ENCODE results near the gene SYNPO2L.
"Not testable (repeated sequence)": the region's sequence is repeated elsewhere in the genome, so short reads cannot be mapped to it uniquely, and the experiment has no call there.

The SYNPO2L gene

DNA sequence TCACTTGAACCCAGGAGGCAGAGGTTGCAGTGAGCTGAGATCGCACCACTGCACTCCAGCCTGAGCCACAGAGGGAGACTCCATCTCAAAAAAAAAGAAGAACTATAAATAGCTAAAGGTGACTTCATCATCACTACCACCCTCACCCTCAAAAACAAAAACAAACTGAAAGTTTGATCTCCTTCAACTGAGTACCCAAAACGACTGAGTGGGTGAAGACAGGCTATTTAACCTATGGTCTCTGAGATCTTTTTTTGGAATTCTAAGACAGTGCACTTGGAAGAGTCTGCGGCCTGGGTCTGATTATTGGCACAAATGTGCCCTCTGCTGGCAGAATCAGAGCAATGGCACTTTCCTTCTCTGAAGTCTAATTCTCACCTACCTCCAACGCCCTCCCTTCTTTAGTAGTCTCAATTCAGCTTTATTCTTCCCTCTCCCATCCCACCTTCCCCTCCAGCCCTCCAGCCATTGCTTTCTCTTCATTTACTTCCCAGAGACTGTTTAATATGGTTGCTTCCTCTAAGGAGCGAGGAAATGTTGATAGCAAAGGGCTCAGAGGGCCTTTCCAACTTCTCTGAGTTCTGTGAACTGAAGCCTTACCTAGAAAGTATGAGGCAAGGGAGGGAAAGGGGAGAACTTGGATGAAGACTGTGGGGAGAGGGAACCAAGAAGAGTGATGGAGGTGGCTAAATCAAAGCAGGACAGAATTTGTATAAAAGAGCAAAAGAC is 11.7 kb downstream of the SYNPO2L start:
- DNase-seq (ENCODE audit: low spot score), result peak; percentile 36
- Mint-ChIP-seq H3K36me3 (ENCODE audit: low read depth) (no peaks in the 10 kb centered on the region), H3K9me3 (no peaks in the 10 kb centered on the region), H3K4me1 (ENCODE audit: low read depth) (peaks cover 17% of the 10 kb centered on the region), H3K27me3 (ENCODE audit: low read depth) (peaks cover 15% of the 10 kb centered on the region), H3K4me3 (no peak overlapping the region), H3K27ac (peak overlapping the region; percentile 6)

GRCh38 chr10:73643362-73643761 is 12.5 kb downstream of the SYNPO2L start:
- Mint-ChIP-seq H3K36me3 (ENCODE audit: low read depth) (no peaks in the 10 kb centered on the region), H3K4me1 (ENCODE audit: low read depth) (peaks cover 17% of the 10 kb centered on the region), H3K27me3 (ENCODE audit: low read depth) (peaks cover 15% of the 10 kb centered on the region), H3K27ac (no peak overlapping the region), H3K4me3 (no peak overlapping the region), H3K9me3 (no peaks in the 10 kb centered on the region)
- no peak for DNase-seq (ENCODE audit: low spot score)

DNA sequence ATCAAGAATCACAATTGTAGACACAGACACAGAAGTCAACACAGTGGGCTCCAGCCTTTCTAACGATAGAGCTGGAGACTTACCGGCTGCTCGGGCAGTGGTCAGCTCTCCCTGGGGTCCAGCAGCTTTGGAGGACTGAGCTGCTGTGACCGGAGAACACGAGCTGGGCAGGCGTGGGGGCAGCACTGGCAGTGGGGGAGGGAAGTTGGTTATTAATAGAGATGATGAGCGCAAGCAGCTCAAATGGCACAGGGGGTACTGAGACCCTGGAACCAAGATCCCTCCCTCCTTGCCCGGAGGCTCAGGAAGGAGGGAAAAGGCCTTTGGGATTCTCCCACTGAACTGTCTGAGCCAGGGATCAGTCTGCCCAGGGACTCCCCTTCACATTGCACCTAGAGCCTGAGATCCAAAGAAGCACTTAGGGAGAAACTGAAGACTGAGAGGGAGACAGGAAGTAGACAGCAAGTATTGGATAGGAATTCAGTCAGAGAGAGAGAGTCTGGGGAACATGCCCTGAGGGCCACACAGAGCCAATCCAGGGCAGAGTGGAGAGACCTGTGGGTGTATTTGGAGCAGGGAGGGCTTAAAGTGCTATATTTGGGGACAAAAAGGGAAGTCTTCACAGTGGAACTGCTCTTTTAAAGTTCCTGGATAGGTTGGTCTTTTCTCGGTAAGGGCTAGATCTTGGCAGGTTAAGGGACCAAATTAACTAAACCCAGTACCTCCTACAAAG is 14.3 kb downstream of the SYNPO2L start, which contains the start of gene MYOZ1:
Gene MYOZ1, minus strand, starts transcription at position 147 of the 733 bp plus-strand sequence. CDS start 1,457 bp downstream, outside the sequence.
- peaks cover 17% of the 10 kb centered on the region for H3K27me3 Mint-ChIP-seq (ENCODE audit: low read depth)

DNA sequence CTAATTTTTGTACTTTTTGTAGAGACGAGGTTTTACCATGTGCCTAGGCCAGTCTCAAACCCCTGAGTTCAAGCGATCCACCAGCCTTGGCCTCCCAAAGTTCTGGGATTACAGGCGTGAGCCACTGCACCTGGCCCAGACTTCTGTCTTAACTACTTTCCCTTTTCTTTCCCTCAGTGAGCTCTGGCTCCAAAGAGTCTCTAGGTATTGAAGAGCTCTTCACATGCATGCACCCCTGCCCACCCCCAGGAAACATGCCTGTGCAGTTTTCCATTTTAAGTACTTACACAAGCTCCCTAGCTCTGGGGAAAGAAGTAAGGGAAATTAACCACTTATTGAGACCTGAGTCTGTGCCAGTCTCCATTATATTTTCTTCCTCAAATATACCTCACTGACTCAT is 16.5 kb downstream of the SYNPO2L start:
- no peaks in the 10 kb centered on the region for H3K36me3 Mint-ChIP-seq (ENCODE audit: low read depth)
- H3K27ac Mint-ChIP-seq, result no peak overlapping the region
- H3K4me3 Mint-ChIP-seq, result no peak overlapping the region
- DNase-seq (ENCODE audit: low spot score), result no peak
- no peaks in the 10 kb centered on the region for H3K9me3 Mint-ChIP-seq
- H3K27me3 Mint-ChIP-seq (ENCODE audit: low read depth), result peaks cover 15% of the 10 kb centered on the region
- peaks cover 8% of the 10 kb centered on the region for H3K4me1 Mint-ChIP-seq (ENCODE audit: low read depth)

More for the DNA sequence above, 14.3 kb downstream of the SYNPO2L start, which contains the start of gene MYOZ1:
- H3K9me3 Mint-ChIP-seq, result no peaks in the 10 kb centered on the region
- H3K27ac Mint-ChIP-seq, result no peak within 1 kb of the TSS
- H3K4me3 Mint-ChIP-seq, result no peak within 1 kb of the TSS
- no peak for DNase-seq (ENCODE audit: low spot score)
- H3K36me3 Mint-ChIP-seq (ENCODE audit: low read depth), result no peaks in the 10 kb centered on the region
- peaks cover 17% of the 10 kb centered on the region for H3K4me1 Mint-ChIP-seq (ENCODE audit: low read depth)

- no peak overlapping the region for H3K27ac Mint-ChIP-seq
- peaks cover 7% of the 10 kb centered on the region for H3K27me3 Mint-ChIP-seq (ENCODE audit: low read depth)
- H3K36me3 Mint-ChIP-seq (ENCODE audit: low read depth), result no peaks in the 10 kb centered on the region
- H3K4me1 Mint-ChIP-seq (ENCODE audit: low read depth), result no peaks in the 10 kb centered on the region
- H3K9me3 Mint-ChIP-seq, result no peaks in the 10 kb centered on the region
- H3K4me3 Mint-ChIP-seq, result no peak overlapping the region
- no peak for DNase-seq (ENCODE audit: low spot score)
Measured at GRCh38 chr10:73635781-73636180, 20.0 kb downstream of the SYNPO2L start.

DNA sequence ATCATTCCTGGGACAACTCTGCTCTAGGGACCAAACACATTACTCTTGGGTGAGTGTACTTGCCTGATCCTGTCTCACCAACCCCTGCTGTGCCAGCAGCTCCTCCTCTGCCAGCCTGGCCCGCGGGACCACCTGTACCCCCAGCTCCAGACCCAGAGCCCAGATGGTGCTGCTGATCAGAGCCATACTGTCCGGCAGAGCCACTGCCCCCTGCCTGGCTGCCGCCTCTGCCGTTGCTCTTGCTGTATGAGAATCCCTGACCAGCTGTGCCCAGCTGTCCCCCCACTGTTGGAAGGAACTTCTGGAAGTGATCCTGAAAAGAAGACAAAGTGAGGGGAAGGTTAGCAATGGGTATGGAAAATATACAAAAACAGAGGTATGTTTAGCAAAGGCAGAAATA is 21.4 kb downstream of the SYNPO2L start:
- H3K27me3 Mint-ChIP-seq (ENCODE audit: low read depth), result peaks cover 5% of the 10 kb centered on the region
- H3K27ac Mint-ChIP-seq, result no peak overlapping the region
- H3K9me3 Mint-ChIP-seq, result no peaks in the 10 kb centered on the region
- H3K36me3 Mint-ChIP-seq (ENCODE audit: low read depth), result no peaks in the 10 kb centered on the region
- H3K4me1 Mint-ChIP-seq (ENCODE audit: low read depth), result no peaks in the 10 kb centered on the region
- no peak overlapping the region for H3K4me3 Mint-ChIP-seq
- DNase-seq (ENCODE audit: low spot score), result no peak

- Mint-ChIP-seq H3K9me3 (no peaks in the 10 kb centered on the region), H3K4me1 (ENCODE audit: low read depth) (peaks cover 16% of the 10 kb centered on the region)
Measured at GRCh38 chr10:73629165-73629564, 26.7 kb downstream of the SYNPO2L start.

DNA sequence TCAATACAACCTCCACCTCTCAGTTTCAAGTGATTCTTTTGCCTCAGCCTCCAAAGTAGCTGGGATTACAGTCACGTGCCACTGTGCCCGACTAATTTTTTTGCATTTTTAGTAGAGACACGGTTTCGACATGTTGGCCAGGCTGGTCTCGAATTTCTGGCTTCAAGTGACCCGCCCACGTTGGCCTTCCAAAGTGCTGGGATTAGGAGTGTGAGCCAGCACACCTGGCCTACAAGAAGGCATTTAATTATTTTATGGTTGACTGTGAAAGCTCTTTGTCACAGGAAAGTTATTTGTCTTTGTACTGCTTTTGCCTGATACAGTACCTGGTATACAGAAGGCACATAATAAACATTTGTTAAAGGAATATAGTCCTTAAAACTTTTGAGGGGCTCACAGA is 27.4 kb downstream of the SYNPO2L start:
- Mint-ChIP-seq H3K4me1 (ENCODE audit: low read depth) (peaks cover 16% of the 10 kb centered on the region), H3K27me3 (ENCODE audit: low read depth) (no peaks in the 10 kb centered on the region), H3K27ac (no peak overlapping the region), H3K9me3 (no peaks in the 10 kb centered on the region), H3K4me3 (no peak overlapping the region), H3K36me3 (ENCODE audit: low read depth) (peaks cover 2% of the 10 kb centered on the region)
- no peak for DNase-seq (ENCODE audit: low spot score)

More at GRCh38 chr10:73629165-73629564, 26.7 kb downstream of the SYNPO2L start:
- no peak for DNase-seq (ENCODE audit: low spot score)
- Mint-ChIP-seq H3K36me3 (ENCODE audit: low read depth) (peaks cover 2% of the 10 kb centered on the region), H3K4me3 (no peak overlapping the region), H3K27ac (no peak overlapping the region), H3K27me3 (ENCODE audit: low read depth) (no peaks in the 10 kb centered on the region)

GRCh38 chr10:73627300-73627699 is 28.5 kb downstream of the SYNPO2L start:
- no peak for DNase-seq (ENCODE audit: low spot score)
- Mint-ChIP-seq H3K4me1 (ENCODE audit: low read depth) (peaks cover 16% of the 10 kb centered on the region), H3K4me3 (peak overlapping the region; percentile 24), H3K27ac (no peak overlapping the region), H3K27me3 (ENCODE audit: low read depth) (no peaks in the 10 kb centered on the region), H3K36me3 (ENCODE audit: low read depth) (peaks cover 2% of the 10 kb centered on the region), H3K9me3 (no peaks in the 10 kb centered on the region)

GRCh38 chr10:73625884-73626752 is 29.7 kb downstream of the SYNPO2L start:
- peaks cover 16% of the 10 kb centered on the region for H3K4me1 Mint-ChIP-seq (ENCODE audit: low read depth)
- peaks cover 2% of the 10 kb centered on the region for H3K36me3 Mint-ChIP-seq (ENCODE audit: low read depth)
- no peaks in the 10 kb centered on the region for H3K27me3 Mint-ChIP-seq (ENCODE audit: low read depth)
- peak overlapping the region; percentile 97 for H3K27ac Mint-ChIP-seq
- H3K4me3 Mint-ChIP-seq, result peak overlapping the region; percentile 99
- peak; percentile 92 for DNase-seq (ENCODE audit: low spot score)
- H3K9me3 Mint-ChIP-seq, result no peaks in the 10 kb centered on the region

GRCh38 chr10:73625004-73625883 is 30.6 kb downstream of the SYNPO2L start:
- Mint-ChIP-seq H3K36me3 (ENCODE audit: low read depth) (peaks cover 2% of the 10 kb centered on the region), H3K4me1 (ENCODE audit: low read depth) (peaks cover 16% of the 10 kb centered on the region), H3K4me3 (peak overlapping the region; percentile 99), H3K27me3 (ENCODE audit: low read depth) (no peaks in the 10 kb centered on the region), H3K9me3 (no peaks in the 10 kb centered on the region), H3K27ac (peak overlapping the region; percentile 97)
- DNase-seq (ENCODE audit: low spot score), result peak; percentile 10

- no peak for DNase-seq (ENCODE audit: low spot score)
- no peak overlapping the region for H3K4me3 Mint-ChIP-seq
- no peaks in the 10 kb centered on the region for H3K9me3 Mint-ChIP-seq
- no peak overlapping the region for H3K27ac Mint-ChIP-seq
- no peaks in the 10 kb centered on the region for H3K27me3 Mint-ChIP-seq (ENCODE audit: low read depth)
- peaks cover 2% of the 10 kb centered on the region for H3K36me3 Mint-ChIP-seq (ENCODE audit: low read depth)
- peaks cover 16% of the 10 kb centered on the region for H3K4me1 Mint-ChIP-seq (ENCODE audit: low read depth)
Measured at GRCh38 chr10:73623056-73623455, 32.8 kb downstream of the SYNPO2L start.

- H3K9me3 Mint-ChIP-seq; H3K27ac Mint-ChIP-seq; H3K27me3 Mint-ChIP-seq (ENCODE audit: low read depth); H3K36me3 Mint-ChIP-seq (ENCODE audit: low read depth); DNase-seq (ENCODE audit: low spot score); H3K4me1 Mint-ChIP-seq (ENCODE audit: low read depth); H3K4me3 Mint-ChIP-seq: not testable (repeated sequence)
Measured at GRCh38 chr10:73620974-73621373, 34.9 kb downstream of the SYNPO2L start.

All from T-helper 2 cell treated with Interferon-gamma antibody and Interleukin-4, amounts not matched to agents 5 μg/mL and 100 μg/mL, for 36 hours (primary cell).